Mesothelial cell of epicardium (in vitro differentiated cells): Measurements from ENCODE around the gene ZNF516. TPM values are rescaled to one million over a fixed set of nuclear protein-coding genes. Genes with fewer than 3 reads are reported as not detected.

ENCODE experiments used
- DNase-seq, 2 experiments: peaks; one replicate each; pipeline ENCODE4 v3.0.0; 2021; ENCODE audit warnings: low spot score in 2 of 2; ENCODE audit not compliant: unreplicated experiment in 2 of 2
- H3K27ac Mint-ChIP-seq: 2 replicates; pipeline ENCODE4 v1.8.0; 2021; ENCODE audit warnings: mixed read lengths
- H3K27me3 Mint-ChIP-seq: 2 replicates; pipeline ENCODE4 v1.8.0; 2021; ENCODE audit warnings: low read depth, mixed read lengths
- H3K36me3 Mint-ChIP-seq: 2 replicates; pipeline ENCODE4 v1.8.0; 2021; ENCODE audit warnings: mixed read lengths
- H3K4me1 Mint-ChIP-seq: 2 replicates; pipeline ENCODE4 v1.8.0; 2021; ENCODE audit warnings: mixed read lengths
- H3K4me3 Mint-ChIP-seq: 2 replicates; pipeline ENCODE4 v1.8.0; 2021; ENCODE audit warnings: mild to moderate bottlenecking, moderate library complexity, mixed read lengths
- H3K9me3 Mint-ChIP-seq: 2 replicates; pipeline ENCODE4 v1.8.0; 2021; ENCODE audit warnings: mixed read lengths
- CTCF ChIP-seq: fragments of 200-600 bp; sonication (generic); IDR thresholded peaks from one replicate; pipeline ENCODE4 v1.5.0; 2021; ENCODE audit warnings: antibody characterized with exemption; ENCODE audit not compliant: unreplicated experiment
- total RNA-seq: library from RNA; stranded (reverse); gene quantifications from 3 replicates; pipeline ENCODE4 v1.2.1, GENCODE V29; 2021

ZNF516 gene
- total RNA-seq, 1 donor from 2014 or later, result 92.1 TPM

- H3K27ac Mint-ChIP-seq, result no peak overlapping the region
- no peaks in the 10 kb centered on the region for H3K27me3 Mint-ChIP-seq
- H3K36me3 Mint-ChIP-seq, result peaks cover 10% of the 10 kb centered on the region
- DNase-seq, result no peak
- no peaks in the 10 kb centered on the region for H3K4me1 Mint-ChIP-seq
- peaks cover 34% of the 10 kb centered on the region for H3K9me3 Mint-ChIP-seq
- H3K4me3 Mint-ChIP-seq, result no peak overlapping the region
- TF ChIP-seq CTCF, result no peak
These were observed 166.9 kb downstream of the ZNF516 start for GRCh38 chr18:76328140-76328539.

DNA sequence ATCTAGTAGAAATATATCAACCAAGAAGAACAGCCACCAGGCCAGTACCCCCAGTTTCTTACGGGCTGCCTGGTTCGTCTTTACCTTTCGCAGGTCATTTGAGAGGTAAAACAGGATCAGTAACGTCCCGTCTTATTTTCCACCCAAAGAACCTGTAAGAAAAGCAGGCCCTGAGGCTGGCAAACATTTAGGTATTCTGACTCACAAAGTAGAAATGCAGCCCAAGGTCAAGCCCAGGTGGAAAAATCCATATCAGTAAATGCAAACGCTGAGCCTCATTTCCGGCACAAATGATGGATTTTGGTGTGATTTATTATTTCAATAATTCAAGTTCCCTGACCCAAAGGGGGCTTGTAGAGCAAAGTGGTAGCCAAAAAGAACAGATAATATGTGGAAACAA is 171.2 kb downstream of the ZNF516 start:
- Mint-ChIP-seq H3K36me3 (no peaks in the 10 kb centered on the region), H3K9me3 (no peaks in the 10 kb centered on the region), H3K4me3 (no peak overlapping the region), H3K27ac (no peak overlapping the region), H3K4me1 (no peaks in the 10 kb centered on the region), H3K27me3 (no peaks in the 10 kb centered on the region)
- no peak for TF ChIP-seq CTCF
- DNase-seq, result no peak

DNA sequence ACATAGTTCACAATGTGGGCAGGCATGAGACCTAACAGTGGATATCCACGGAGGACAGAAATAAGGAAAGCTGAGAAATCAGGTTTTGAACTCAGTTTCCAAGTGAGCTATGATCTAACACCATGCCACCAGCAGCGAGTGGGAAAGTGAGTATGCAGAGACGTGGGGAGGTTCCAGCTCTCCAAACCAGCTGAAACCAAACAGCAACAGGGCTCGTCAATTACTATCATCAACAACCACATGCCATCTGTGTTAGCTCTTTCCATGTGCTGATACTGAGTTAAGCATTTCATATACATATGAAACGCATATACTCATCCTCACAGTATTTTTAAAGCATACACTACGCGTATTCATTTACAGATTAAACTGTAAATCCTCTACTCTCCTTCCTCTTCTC is 172.4 kb downstream of the ZNF516 start:
- Mint-ChIP-seq H3K4me3 (no peak overlapping the region), H3K9me3 (no peaks in the 10 kb centered on the region), H3K27me3 (no peaks in the 10 kb centered on the region), H3K4me1 (no peaks in the 10 kb centered on the region), H3K27ac (no peak overlapping the region), H3K36me3 (no peaks in the 10 kb centered on the region)
- DNase-seq, result no peak
- TF ChIP-seq CTCF, result no peak

- Mint-ChIP-seq H3K36me3 (no peaks in the 10 kb centered on the region), H3K4me3 (no peak overlapping the region), H3K9me3 (no peaks in the 10 kb centered on the region), H3K27me3 (no peaks in the 10 kb centered on the region), H3K27ac (no peak overlapping the region), H3K4me1 (peaks cover 11% of the 10 kb centered on the region)
- no peak for TF ChIP-seq CTCF
- no peak for DNase-seq
These were observed 175.7 kb downstream of the ZNF516 start for GRCh38 chr18:76319366-76319765.

- H3K36me3 Mint-ChIP-seq, result no peaks in the 10 kb centered on the region
- DNase-seq, result no peak
- no peak for TF ChIP-seq CTCF
- H3K9me3 Mint-ChIP-seq, result no peaks in the 10 kb centered on the region
- peaks cover 19% of the 10 kb centered on the region for H3K4me1 Mint-ChIP-seq
- H3K4me3 Mint-ChIP-seq, result no peak overlapping the region
- no peaks in the 10 kb centered on the region for H3K27me3 Mint-ChIP-seq
- no peak overlapping the region for H3K27ac Mint-ChIP-seq
These were observed 176.4 kb downstream of the ZNF516 start for GRCh38 chr18:76318607-76319006.

- peaks cover 19% of the 10 kb centered on the region for H3K4me1 Mint-ChIP-seq
- H3K27me3 Mint-ChIP-seq, result no peaks in the 10 kb centered on the region
- H3K9me3 Mint-ChIP-seq, result no peaks in the 10 kb centered on the region
- H3K27ac Mint-ChIP-seq, result no peak overlapping the region
- no peak for TF ChIP-seq CTCF
- no peaks in the 10 kb centered on the region for H3K36me3 Mint-ChIP-seq
- no peak for DNase-seq
- H3K4me3 Mint-ChIP-seq, result no peak overlapping the region
These were observed 177.9 kb downstream of the ZNF516 start for GRCh38 chr18:76317136-76317535.
